Fibroblast of lung (primary cell): ENCODE measurements around the gene ETFB. TPM values are rescaled to one million over a fixed set of nuclear protein-coding genes. Genes with fewer than 3 reads are reported as not detected.

Source experiments
- DNase-seq, 2 donors: peaks; one replicate each; pipeline versions ENCODE4 v3.0.0 to v3.0.0-alpha.2; 2010; ENCODE audit warnings: low read depth in 2 of 2
- H2AFZ ChIP-seq: 2 replicates; pipeline ENCODE4 v1.5.1; 2012; ENCODE audit warnings: low read length, control low read depth, inconsistent platforms
- H3K27ac ChIP-seq: 2 replicates; pipeline ENCODE4 v1.5.1; 2011; ENCODE audit warnings: low read length, control low read depth; ENCODE audit not compliant: insufficient read depth
- H3K27me3 ChIP-seq: 2 replicates; pipeline ENCODE4 v1.5.1; 2011; ENCODE audit warnings: mild to moderate bottlenecking, low read length; ENCODE audit not compliant: control insufficient read depth, insufficient read depth
- H3K36me3 ChIP-seq: 2 replicates; pipeline ENCODE4 v1.5.1; 2011; ENCODE audit warnings: low read length; ENCODE audit not compliant: control insufficient read depth, insufficient read depth
- H3K4me1 ChIP-seq: 2 replicates; pipeline ENCODE4 v1.5.1; 2011; ENCODE audit warnings: low read length; ENCODE audit not compliant: control insufficient read depth, insufficient read depth; ENCODE audit errors: extremely low read depth
- H3K4me2 ChIP-seq: 2 replicates; pipeline ENCODE4 v1.5.1; 2011; ENCODE audit warnings: low read length, control low read depth; ENCODE audit not compliant: insufficient read depth; ENCODE audit errors: extremely low read depth
- H3K4me3 ChIP-seq, 4 experiments: fragments of 200-600 bp in 1 of 4; sonication (generic) in 1 of 4; replicated peaks in 1 of 4; 2 replicates each; pipeline ENCODE4 v1.5.1; 2011 to 2016; ENCODE audit warnings: low read length in 4 of 4, low read depth in 3 of 4, mild to moderate bottlenecking in 3 of 4, control low read depth in 2 of 4, inconsistent platforms in 1 of 4, mixed read lengths in 1 of 4; ENCODE audit not compliant: insufficient read depth in 1 of 4; ENCODE audit errors: control extremely low read depth in 1 of 4
- H3K79me2 ChIP-seq: 2 replicates; pipeline ENCODE4 v1.5.1; 2012; ENCODE audit warnings: mild to moderate bottlenecking, low read length, inconsistent platforms; ENCODE audit not compliant: control insufficient read depth, insufficient read depth
- H3K9ac ChIP-seq: 2 replicates; pipeline ENCODE4 v1.5.1; 2011; ENCODE audit warnings: mild to moderate bottlenecking, low read length, control low read depth; ENCODE audit not compliant: insufficient read depth
- H3K9me3 ChIP-seq: 2 replicates; pipeline ENCODE4 v1.5.1; 2012; ENCODE audit warnings: low read depth, low read length; ENCODE audit not compliant: control insufficient read depth, insufficient read depth
- H4K20me1 ChIP-seq: 2 replicates; pipeline ENCODE4 v1.5.1; 2011; ENCODE audit warnings: low read length; ENCODE audit not compliant: control insufficient read depth, insufficient read depth; ENCODE audit errors: extremely low read depth
- EZH2 ChIP-seq: IDR thresholded peaks from 2 replicates; pipeline ENCODE4 v1.5.1; 2012; ENCODE audit warnings: low read length, control low read depth, mild to moderate bottlenecking; ENCODE audit errors: missing control alignments
- polyA plus RNA-seq, 2 donors: library from polyadenylated mRNA; depleted of rRNA in 1 of 2; stranded (reverse) in 1 of 2; unstranded in 1 of 2; fragments of >200 nt; gene quantifications; 2 replicates each; pipeline ENCODE4 v1.2.1, GENCODE V29; 2011 to 2012; ENCODE audit warnings: missing spikeins in 1 of 2
- total RNA-seq: library from RNA; depleted of rRNA; stranded (reverse); fragments of >200 nt; gene quantifications from 2 replicates; pipeline ENCODE4 v1.2.1, GENCODE V29; 2014
- TF ChIP-seq, protein P1 (sequence below), 2 donors: IDR thresholded peaks in 1 of 2; conservative IDR thresholded peaks in 1 of 2; 1 replicate in 1 of 2; 2 replicates in 1 of 2; pipeline ENCODE4 v1.5.1; 2011 to 2012; ENCODE audit warnings: low read length in 2 of 2, control low read depth in 1 of 2, inconsistent platforms in 1 of 2, low read depth in 1 of 2, mild to moderate bottlenecking in 1 of 2

ETFB gene
- total and polyA plus RNA-seq, 2 donors (not counting 1 experiment from before 2014, with no cell fraction given), result 84.4 to 123 TPM

DNA sequence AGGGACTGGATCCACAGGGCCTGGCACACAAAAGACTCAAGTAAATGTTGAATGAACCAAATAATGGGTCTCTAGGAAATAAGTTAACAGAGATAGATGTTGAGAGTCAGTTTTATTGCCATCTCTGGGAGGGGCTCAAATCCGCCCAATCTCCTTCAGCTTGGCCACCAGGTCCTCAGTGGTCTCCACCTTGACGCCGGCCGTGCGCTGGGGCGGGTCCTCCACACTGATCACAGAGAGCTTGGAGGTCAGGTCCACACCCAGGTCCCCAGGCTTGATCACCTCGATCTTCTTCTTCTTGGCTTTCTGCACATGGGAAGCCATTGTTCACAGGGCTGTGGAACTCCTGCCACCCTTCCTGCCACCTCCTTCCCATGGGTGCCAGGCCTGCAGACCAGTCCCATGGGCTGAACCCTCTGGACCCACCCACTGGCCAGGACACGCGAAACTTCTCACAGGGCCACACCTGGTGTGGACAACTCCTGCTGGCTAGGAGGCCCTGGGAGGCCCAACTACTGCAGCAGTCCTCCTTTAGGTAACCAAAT is 21.0 kb downstream of the ETFB start:
- H3K4me3 ChIP-seq, result no peak overlapping the region
- no peak overlapping the region for H3K4me2 ChIP-seq
- no peaks in the 10 kb centered on the region for H3K27me3 ChIP-seq
- H3K36me3 ChIP-seq, result peaks cover 3% of the 10 kb centered on the region
- H3K79me2 ChIP-seq, result no peaks in the 10 kb centered on the region
- H3K9ac ChIP-seq, result no peak overlapping the region
- no peaks in the 10 kb centered on the region for H4K20me1 ChIP-seq
- peaks cover 2% of the 10 kb centered on the region for H3K4me1 ChIP-seq
- H3K9me3 ChIP-seq, result no peaks in the 10 kb centered on the region
- H3K27ac ChIP-seq, result no peak overlapping the region
- TF ChIP-seq, protein P1, sequence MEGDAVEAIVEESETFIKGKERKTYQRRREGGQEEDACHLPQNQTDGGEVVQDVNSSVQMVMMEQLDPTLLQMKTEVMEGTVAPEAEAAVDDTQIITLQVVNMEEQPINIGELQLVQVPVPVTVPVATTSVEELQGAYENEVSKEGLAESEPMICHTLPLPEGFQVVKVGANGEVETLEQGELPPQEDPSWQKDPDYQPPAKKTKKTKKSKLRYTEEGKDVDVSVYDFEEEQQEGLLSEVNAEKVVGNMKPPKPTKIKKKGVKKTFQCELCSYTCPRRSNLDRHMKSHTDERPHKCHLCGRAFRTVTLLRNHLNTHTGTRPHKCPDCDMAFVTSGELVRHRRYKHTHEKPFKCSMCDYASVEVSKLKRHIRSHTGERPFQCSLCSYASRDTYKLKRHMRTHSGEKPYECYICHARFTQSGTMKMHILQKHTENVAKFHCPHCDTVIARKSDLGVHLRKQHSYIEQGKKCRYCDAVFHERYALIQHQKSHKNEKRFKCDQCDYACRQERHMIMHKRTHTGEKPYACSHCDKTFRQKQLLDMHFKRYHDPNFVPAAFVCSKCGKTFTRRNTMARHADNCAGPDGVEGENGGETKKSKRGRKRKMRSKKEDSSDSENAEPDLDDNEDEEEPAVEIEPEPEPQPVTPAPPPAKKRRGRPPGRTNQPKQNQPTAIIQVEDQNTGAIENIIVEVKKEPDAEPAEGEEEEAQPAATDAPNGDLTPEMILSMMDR (conservative IDR thresholded peaks at IDR 0.05 in 1 of 2, IDR thresholded peaks at IDR 0.05 in 1 of 2; ENCODE audit: low read depth in 1 of 2, low read length in 2 of 2), result no peak
- no peak for TF ChIP-seq EZH2
- H2AFZ ChIP-seq, result no peak overlapping the region
- DNase-seq, result no peak

DNA sequence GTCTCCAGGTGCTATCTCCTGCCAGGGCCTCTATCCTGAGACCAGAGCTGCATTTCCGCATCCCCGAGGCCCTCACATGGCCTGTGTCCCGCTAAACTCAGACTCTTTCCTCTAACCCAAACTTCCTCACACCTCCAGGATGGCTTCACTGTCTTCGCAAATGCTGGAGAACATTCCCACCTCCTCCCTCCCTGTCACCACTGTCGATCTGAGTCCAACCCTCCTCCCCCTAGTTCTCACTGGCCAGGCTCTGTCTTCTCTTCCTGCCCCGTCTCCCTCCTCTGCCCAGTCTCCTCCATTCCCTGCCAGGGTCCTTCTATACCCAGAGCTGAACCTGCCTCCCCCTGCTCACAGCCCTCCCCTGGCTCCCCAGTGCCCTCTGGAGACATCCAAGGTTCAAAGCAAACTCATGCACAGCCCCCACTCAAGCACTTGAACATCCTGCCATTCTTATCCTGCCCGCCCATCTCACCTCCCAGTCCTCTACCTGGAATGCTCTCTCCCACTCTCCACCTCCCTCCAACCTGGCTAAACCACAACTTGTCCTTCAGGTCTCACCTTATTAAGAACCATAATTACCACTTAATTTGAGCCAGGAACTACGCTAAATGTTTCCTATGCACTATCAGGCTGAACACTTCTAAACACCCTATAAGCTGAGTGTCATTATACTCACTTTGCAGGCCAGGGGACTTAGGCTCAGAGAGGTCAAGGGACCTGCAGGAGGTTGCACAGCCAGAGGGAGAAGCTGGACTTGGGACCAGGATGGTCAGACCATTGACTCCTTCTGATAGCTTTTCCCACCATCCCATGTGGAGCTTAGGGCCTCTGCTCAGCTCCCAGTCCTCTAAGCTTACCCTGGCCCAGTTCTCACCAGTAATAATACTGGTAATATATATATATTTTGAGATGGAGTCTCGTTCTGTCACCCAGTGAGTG is 23.3 kb downstream of the ETFB start:
- Histone ChIP-seq H3K4me3 (no peak overlapping the region), H3K27ac (no peak overlapping the region), H2AFZ (no peak overlapping the region), H3K9ac (no peak overlapping the region), H3K4me2 (no peak overlapping the region), H3K4me1 (peaks cover 6% of the 10 kb centered on the region), H3K36me3 (no peaks in the 10 kb centered on the region), H4K20me1 (no peaks in the 10 kb centered on the region), H3K79me2 (no peaks in the 10 kb centered on the region), H3K9me3 (no peaks in the 10 kb centered on the region), H3K27me3 (no peaks in the 10 kb centered on the region)
- TF ChIP-seq, protein P1 (conservative IDR thresholded peaks at IDR 0.05 in 1 of 2, IDR thresholded peaks at IDR 0.05 in 1 of 2; ENCODE audit: low read depth in 1 of 2, low read length in 2 of 2), result no peak
- TF ChIP-seq EZH2, result no peak
- no peak for DNase-seq

DNA sequence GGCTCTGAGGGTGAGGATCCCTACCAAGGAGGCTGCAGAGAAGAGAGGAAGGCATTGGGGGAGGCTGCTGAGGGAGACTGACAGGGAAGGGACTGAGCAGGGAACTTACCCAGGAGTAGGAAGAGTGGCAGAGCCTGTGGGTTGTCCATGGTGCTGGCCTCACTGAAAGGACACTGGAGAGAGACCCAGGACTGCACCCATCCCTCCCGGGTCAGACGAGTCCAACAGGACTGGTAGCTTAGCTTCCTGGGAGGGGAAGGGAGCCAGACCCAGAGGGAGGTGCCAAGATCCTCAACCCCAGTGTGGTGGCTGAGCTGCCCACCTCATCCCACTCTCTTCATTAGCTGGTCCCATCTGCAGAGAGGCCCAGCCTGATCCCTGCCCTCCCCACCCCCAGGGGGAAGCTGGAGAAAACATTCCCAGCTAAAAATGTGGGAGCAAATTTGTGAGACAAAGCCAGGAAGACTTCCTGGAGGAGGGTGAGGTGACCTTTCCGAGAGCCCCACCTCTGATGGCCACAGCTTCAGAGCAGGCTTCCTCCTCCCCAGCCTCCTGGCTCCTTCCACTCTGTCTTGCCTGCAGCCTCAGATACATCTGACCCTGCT is 24.1 kb downstream of the ETFB start, which contains the start of gene VSIG10L:
TSS of gene VSIG10L (minus strand) at position 164 of the 605 bp plus-strand sequence. CDS start at position 149, 15 bp downstream.
- H3K27me3 ChIP-seq, result no peaks in the 10 kb centered on the region
- no peak within 1 kb of the TSS for H3K4me2 ChIP-seq
- TF ChIP-seq EZH2, result no peak
- TF ChIP-seq, protein P1 (conservative IDR thresholded peaks at IDR 0.05 in 1 of 2, IDR thresholded peaks at IDR 0.05 in 1 of 2; ENCODE audit: low read depth in 1 of 2, low read length in 2 of 2), result no peak
- no peaks in the 10 kb centered on the region for H3K79me2 ChIP-seq
- peaks cover 6% of the 10 kb centered on the region for H3K4me1 ChIP-seq
- H3K36me3 ChIP-seq, result no peaks in the 10 kb centered on the region
- H2AFZ ChIP-seq, result no peak within 1 kb of the TSS
- H3K4me3 ChIP-seq, result no peak within 1 kb of the TSS
- H4K20me1 ChIP-seq, result no peaks in the 10 kb centered on the region
- no peak for DNase-seq
- no peaks in the 10 kb centered on the region for H3K9me3 ChIP-seq
- H3K9ac ChIP-seq, result no peak within 1 kb of the TSS
- H3K27ac ChIP-seq, result no peak within 1 kb of the TSS
